Osteocyte (in vitro differentiated cells): Measurements from ENCODE around the gene WDR43. TPM values are rescaled to one million over a fixed set of nuclear protein-coding genes. Genes with fewer than 3 reads are reported as not detected.

Source experiments
- DNase-seq: peaks from one replicate; pipeline ENCODE4 v3.0.0; 2021; ENCODE audit warnings: mixed read lengths; ENCODE audit not compliant: unreplicated experiment; ENCODE audit errors: extremely low spot score
- H3K27ac Mint-ChIP-seq: one replicate; pipeline ENCODE4 v1.8.0; 2021; ENCODE audit warnings: mild to moderate bottlenecking, mixed read lengths; ENCODE audit not compliant: unreplicated experiment
- H3K27me3 Mint-ChIP-seq: one replicate; pipeline ENCODE4 v1.8.0; 2021; ENCODE audit warnings: mixed read lengths; ENCODE audit not compliant: unreplicated experiment
- H3K36me3 Mint-ChIP-seq: one replicate; pipeline ENCODE4 v1.8.0; 2021; ENCODE audit warnings: mixed read lengths; ENCODE audit not compliant: unreplicated experiment
- H3K4me1 Mint-ChIP-seq: one replicate; pipeline ENCODE4 v1.8.0; 2021; ENCODE audit warnings: mixed read lengths; ENCODE audit not compliant: unreplicated experiment
- H3K4me3 Mint-ChIP-seq: one replicate; pipeline ENCODE4 v1.8.0; 2021; ENCODE audit warnings: mild to moderate bottlenecking, moderate library complexity, mixed read lengths; ENCODE audit not compliant: unreplicated experiment
- H3K9me3 Mint-ChIP-seq: one replicate; pipeline ENCODE4 v1.8.0; 2021; ENCODE audit warnings: mixed read lengths; ENCODE audit not compliant: unreplicated experiment
- CTCF ChIP-seq: fragments of 200-600 bp; sonication (generic); IDR thresholded peaks from 2 replicates; pipeline ENCODE4 v1.5.0; 2021; ENCODE audit warnings: antibody characterized with exemption, mild to moderate bottlenecking, moderate library complexity
- total RNA-seq: library from RNA; stranded (reverse); gene quantifications from 2 replicates; pipeline ENCODE4 v1.2.1, GENCODE V29; 2021

The WDR43 gene
- total RNA-seq, 1 donor from 2014 or later, result 39.8 TPM

- DNase-seq, result no peak
- H3K36me3 Mint-ChIP-seq, result peaks cover 76% of the 10 kb centered on the region
- H3K9me3 Mint-ChIP-seq, result no peaks in the 10 kb centered on the region
- no peak overlapping the region for H3K4me3 Mint-ChIP-seq
- TF ChIP-seq CTCF, result no peak
- no peaks in the 10 kb centered on the region for H3K27me3 Mint-ChIP-seq
- H3K27ac Mint-ChIP-seq, result no peak overlapping the region
- no peaks in the 10 kb centered on the region for H3K4me1 Mint-ChIP-seq
Observed at GRCh38 chr2:28927469-28927868, 33.0 kb downstream of the WDR43 start.

- H3K4me3 Mint-ChIP-seq, result no peak overlapping the region
- TF ChIP-seq CTCF, result no peak
- H3K27me3 Mint-ChIP-seq, result no peaks in the 10 kb centered on the region
- H3K27ac Mint-ChIP-seq, result no peak overlapping the region
- H3K4me1 Mint-ChIP-seq, result no peaks in the 10 kb centered on the region
- no peaks in the 10 kb centered on the region for H3K9me3 Mint-ChIP-seq
- peaks cover 72% of the 10 kb centered on the region for H3K36me3 Mint-ChIP-seq
- no peak for DNase-seq
Observed at GRCh38 chr2:28927878-28928277, 33.4 kb downstream of the WDR43 start.

GRCh38 chr2:28929581-28929980, 35.1 kb downstream of the WDR43 start:
- Mint-ChIP-seq H3K27me3 (no peaks in the 10 kb centered on the region), H3K36me3 (peaks cover 58% of the 10 kb centered on the region), H3K9me3 (no peaks in the 10 kb centered on the region), H3K4me1 (no peaks in the 10 kb centered on the region), H3K4me3 (no peak overlapping the region), H3K27ac (no peak overlapping the region)
- DNase-seq, result no peak
- no peak for TF ChIP-seq CTCF

GRCh38 chr2:28930205-28930604, 35.7 kb downstream of the WDR43 start:
- H3K9me3 Mint-ChIP-seq, result no peaks in the 10 kb centered on the region
- H3K4me1 Mint-ChIP-seq, result no peaks in the 10 kb centered on the region
- no peak overlapping the region for H3K4me3 Mint-ChIP-seq
- no peaks in the 10 kb centered on the region for H3K27me3 Mint-ChIP-seq
- DNase-seq, result no peak
- peaks cover 55% of the 10 kb centered on the region for H3K36me3 Mint-ChIP-seq
- TF ChIP-seq CTCF, result no peak
- no peak overlapping the region for H3K27ac Mint-ChIP-seq

- TF ChIP-seq CTCF, result no peak
- Mint-ChIP-seq H3K4me1 (no peaks in the 10 kb centered on the region), H3K27me3 (no peaks in the 10 kb centered on the region), H3K9me3 (no peaks in the 10 kb centered on the region), H3K27ac (no peak overlapping the region), H3K36me3 (peaks cover 44% of the 10 kb centered on the region), H3K4me3 (no peak overlapping the region)
- no peak for DNase-seq
Observed at GRCh38 chr2:28934769-28935168, 40.3 kb downstream of the WDR43 start.
